Sigmoid colon (tissue), 7 donors: ENCODE measurements around the gene CC2D1B. TPM values are rescaled to one million over a fixed set of nuclear protein-coding genes. Genes with fewer than 3 reads are reported as not detected.

Experiments
- DNase-seq: peaks from one replicate; pipeline ENCODE4 v3.0.0-alpha.2; 2019
- H3K27ac ChIP-seq, 4 donors: fragments of 200-600 bp; sonication (generic); one replicate each; pipeline ENCODE4 v1.5.1; 2016 to 2019; ENCODE audit warnings: mild to moderate bottlenecking in 1 of 4
- H3K27me3 ChIP-seq, 3 donors: fragments of 200-600 bp; sonication (generic); one replicate each; pipeline ENCODE4 v1.5.1; 2019; ENCODE audit warnings: mild to moderate bottlenecking in 1 of 3
- H3K36me3 ChIP-seq, 4 donors: fragments of 200-600 bp; sonication (generic); one replicate each; pipeline ENCODE4 v1.5.1; 2016 to 2019
- H3K4me1 ChIP-seq, 4 donors: fragments of 200-600 bp; sonication (generic); one replicate each; pipeline ENCODE4 v1.5.1; 2017 to 2019
- H3K4me3 ChIP-seq, 4 donors: fragments of 200-600 bp; sonication (generic); one replicate each; pipeline ENCODE4 v1.5.1; 2017 to 2019; ENCODE audit warnings: mild to moderate bottlenecking in 2 of 4, moderate library complexity in 1 of 4
- H3K9me3 ChIP-seq, 4 donors: fragments of 200-600 bp in 3 of 4; sonication (generic) in 3 of 4; one replicate each; pipeline versions ENCODE4 v1.5.1 to v1.6.1; 2013 to 2019
- EP300 ChIP-seq, 4 donors: sonication (generic); formaldehyde crosslinking; IDR thresholded peaks; one replicate each; pipeline ENCODE4 v1.6.1; 2017; ENCODE audit warnings: antibody characterized with exemption in 4 of 4
- POLR2A ChIP-seq, 2 donors: fragments of 450-650 bp; IDR thresholded peaks; one replicate each; pipeline ENCODE4 v1.6.1; 2016; ENCODE audit warnings: antibody characterized with exemption in 2 of 2, mild to moderate bottlenecking in 2 of 2, moderate library complexity in 2 of 2
- POLR2AphosphoS5 ChIP-seq, 4 donors: sonication (generic); formaldehyde crosslinking; IDR thresholded peaks; one replicate each; pipeline ENCODE4 v1.6.1; 2017; ENCODE audit warnings: antibody characterized with exemption in 4 of 4
- WGBS, 2 donors: extraction: QIAGEN DNeasy Blood & Tissue Kit; methylation state at CpG; one replicate each; pipeline ENCODE4 v1.1.7; 2013; 5-methylcytosine and 5-hydroxymethylcytosine counted together
- intact Hi-C: fragments of 100-400 bp; cut with DNase I; formaldehyde crosslinking; loops from one replicate; pipeline ENCODE4 v1.15.1; 2023
- polyA plus RNA-seq, 3 donors: library from polyadenylated mRNA; stranded (reverse); fragments of 200-250 nt; gene quantifications; one replicate each; pipeline ENCODE4 v1.2.3, GENCODE V29; 2013
- total RNA-seq, 4 donors: library from RNA; depleted of rRNA; stranded (reverse); fragments of >200 nt; gene quantifications; one replicate each; pipeline ENCODE4 v1.1.0, GENCODE V29; 2016
- TF ChIP-seq, protein P1 (sequence below), 4 experiments: fragments of 450-650 bp in 3 of 4; fragments of 200-600 bp in 1 of 4; IDR thresholded peaks; one replicate each; pipeline ENCODE4 v1.5.1; 2016 to 2019; ENCODE audit warnings: antibody characterized with exemption in 4 of 4, mild to moderate bottlenecking in 3 of 4, moderate library complexity in 2 of 4
- donor health status: healthy with polysubstance abuse.
- donor health status: Bipolar disorder and iron deficiency.
- donor health status: healthy.

Gene CC2D1B
- total and polyA plus RNA-seq, 7 donors = 14.4 to 26.2 (median 19.2) TPM

DNA sequence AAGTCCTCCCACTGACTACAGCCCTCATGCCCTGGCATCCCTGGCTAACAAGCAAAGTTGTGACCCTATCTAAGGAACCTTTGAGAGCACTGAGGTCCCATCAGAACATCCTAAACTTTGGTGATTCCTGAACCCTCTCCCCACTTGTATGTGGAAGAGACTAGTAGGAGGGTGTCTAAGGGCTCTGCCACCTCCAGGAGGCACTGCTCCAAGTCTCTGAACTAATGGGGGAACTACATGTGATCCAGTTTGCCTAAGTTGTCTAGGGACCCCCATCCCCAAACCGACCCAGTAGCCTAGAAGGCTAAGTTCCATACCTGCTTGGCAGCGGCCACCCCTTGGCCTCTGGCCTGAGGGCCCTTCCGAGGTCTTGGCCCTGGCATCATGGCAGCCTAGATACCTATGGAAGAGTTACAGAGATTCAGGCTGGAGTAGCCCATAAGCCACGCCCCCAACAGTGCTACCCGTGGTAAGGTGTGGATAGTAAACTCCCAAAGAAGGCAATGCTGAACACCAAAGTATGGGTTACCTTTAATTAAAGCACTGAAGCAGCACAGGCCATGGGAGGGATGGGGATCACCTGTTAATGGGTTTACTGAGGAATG is 1.7 kb downstream of the CC2D1B start:
- Histone ChIP-seq H3K4me1 (peaks cover 0 to 24% (median 21%) of the 10 kb centered on the region in 4 donors), H3K9me3 (no peaks in the 10 kb centered on the region), H3K27ac (peak overlapping the region; percentile 93 to 96 (median 94)), H3K27me3 (no peaks in the 10 kb centered on the region), H3K4me3 (no peak overlapping the region), H3K36me3 (peaks cover 25 to 36% (median 35%) of the 10 kb centered on the region in 4 donors)
- DNase-seq = no peak
- TF ChIP-seq, protein P1, sequence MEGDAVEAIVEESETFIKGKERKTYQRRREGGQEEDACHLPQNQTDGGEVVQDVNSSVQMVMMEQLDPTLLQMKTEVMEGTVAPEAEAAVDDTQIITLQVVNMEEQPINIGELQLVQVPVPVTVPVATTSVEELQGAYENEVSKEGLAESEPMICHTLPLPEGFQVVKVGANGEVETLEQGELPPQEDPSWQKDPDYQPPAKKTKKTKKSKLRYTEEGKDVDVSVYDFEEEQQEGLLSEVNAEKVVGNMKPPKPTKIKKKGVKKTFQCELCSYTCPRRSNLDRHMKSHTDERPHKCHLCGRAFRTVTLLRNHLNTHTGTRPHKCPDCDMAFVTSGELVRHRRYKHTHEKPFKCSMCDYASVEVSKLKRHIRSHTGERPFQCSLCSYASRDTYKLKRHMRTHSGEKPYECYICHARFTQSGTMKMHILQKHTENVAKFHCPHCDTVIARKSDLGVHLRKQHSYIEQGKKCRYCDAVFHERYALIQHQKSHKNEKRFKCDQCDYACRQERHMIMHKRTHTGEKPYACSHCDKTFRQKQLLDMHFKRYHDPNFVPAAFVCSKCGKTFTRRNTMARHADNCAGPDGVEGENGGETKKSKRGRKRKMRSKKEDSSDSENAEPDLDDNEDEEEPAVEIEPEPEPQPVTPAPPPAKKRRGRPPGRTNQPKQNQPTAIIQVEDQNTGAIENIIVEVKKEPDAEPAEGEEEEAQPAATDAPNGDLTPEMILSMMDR (IDR thresholded peaks at IDR 0.05) = no peak
- TF ChIP-seq POLR2A (IDR thresholded peaks at IDR 0.05) = no peak
- WGBS, 2 donors = 78 to 84% methylated on average over 5 of the region's 5 CpGs
- intact Hi-C loops = loop anchor here (1.0 kb wide), 1 partner anchor 9 kb away; no protein-coding TSS in a partner anchor

DNA sequence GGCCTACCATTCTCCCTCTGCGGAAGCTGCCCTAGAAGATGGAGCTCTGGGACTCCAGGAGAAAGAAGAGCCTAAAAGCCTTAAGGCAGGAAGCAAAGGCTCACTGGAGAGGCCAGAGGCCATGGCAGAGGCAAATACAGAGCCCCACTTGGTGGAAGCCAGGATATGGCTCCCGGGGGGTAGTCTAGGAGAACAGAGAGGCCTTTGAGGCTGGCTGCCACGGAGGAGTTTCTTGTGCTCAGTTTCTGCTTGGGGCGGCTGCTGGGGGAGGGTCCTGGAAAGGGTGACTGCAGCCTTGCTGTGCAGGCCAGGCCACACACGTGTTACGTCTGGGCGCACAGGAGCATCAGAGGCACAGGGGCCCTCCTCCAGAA is 5.4 kb downstream of the CC2D1B start:
- no peaks in the 10 kb centered on the region for H3K27me3 ChIP-seq
- intact Hi-C loops = no loop called here

DNA sequence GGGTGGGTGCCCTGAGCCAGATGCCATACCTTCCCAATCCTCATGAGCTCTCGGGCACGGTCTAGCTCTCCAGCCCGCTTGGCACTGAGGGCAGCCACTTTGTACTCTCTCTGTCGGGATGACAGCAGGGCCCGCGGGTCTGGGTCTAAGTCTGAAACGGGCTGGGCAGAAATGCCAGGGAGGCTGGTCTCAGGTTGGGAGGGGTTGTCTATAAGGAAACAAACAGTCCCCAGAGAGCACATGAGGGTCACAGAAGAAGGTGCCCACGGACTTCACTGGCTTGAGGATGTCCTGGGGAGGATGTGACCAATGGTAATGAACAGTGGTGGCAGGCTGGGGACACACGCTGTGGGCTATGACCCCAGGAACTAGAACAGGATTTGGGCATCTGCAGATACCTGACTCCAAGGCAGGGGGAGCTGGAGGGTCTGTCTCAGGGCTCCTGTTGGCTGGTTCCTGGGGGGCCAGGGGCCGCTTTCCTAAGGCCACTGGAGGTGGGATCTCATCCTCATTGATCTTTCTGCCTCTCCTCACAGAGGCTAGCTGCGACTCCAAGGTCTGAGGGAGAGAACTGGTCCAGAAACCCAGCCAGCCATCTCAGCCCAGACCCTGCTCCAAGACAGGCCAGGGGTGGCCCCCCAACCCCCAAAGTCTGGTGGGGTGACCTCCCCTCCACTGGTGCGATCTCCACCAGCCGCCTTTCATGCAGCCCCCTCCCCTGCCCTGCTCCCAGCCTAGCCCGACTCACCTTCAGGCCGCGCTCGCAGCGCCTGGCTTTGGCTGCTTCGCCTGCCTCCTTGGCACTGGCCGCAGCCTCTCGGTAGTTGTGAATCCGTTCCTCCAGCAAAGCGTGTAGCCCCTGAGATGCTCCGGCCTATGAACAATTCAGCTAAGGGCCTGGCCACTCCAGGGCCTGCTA is 6.1 kb downstream of the CC2D1B start:
- no peak for DNase-seq
- WGBS, 2 donors = 95 to 96% methylated on average over 24 of the region's 24 CpGs
- H3K4me1 ChIP-seq = peaks cover 0 to 9% (median 8%) of the 10 kb centered on the region in 4 donors
- intact Hi-C loops = no loop called here
- no peak for TF ChIP-seq POLR2AphosphoS5 (IDR thresholded peaks at IDR 0.05)
- TF ChIP-seq, protein P1 (IDR thresholded peaks at IDR 0.05) = no peak
- TF ChIP-seq POLR2A (IDR thresholded peaks at IDR 0.05) = no peak
- TF ChIP-seq EP300 (IDR thresholded peaks at IDR 0.05) = no peak
- H3K9me3 ChIP-seq = no peaks in the 10 kb centered on the region
- H3K4me3 ChIP-seq = no peak overlapping the region
- peaks cover 69 to 80% (median 79%) of the 10 kb centered on the region in 4 donors for H3K36me3 ChIP-seq
- no peak overlapping the region for H3K27ac ChIP-seq
- H3K27me3 ChIP-seq = no peaks in the 10 kb centered on the region

More for the DNA sequence above, 5.4 kb downstream of the CC2D1B start:
- no peak overlapping the region for H3K27ac ChIP-seq
- peaks cover 62 to 74% (median 72%) of the 10 kb centered on the region in 4 donors for H3K36me3 ChIP-seq
- no peaks in the 10 kb centered on the region for H3K9me3 ChIP-seq
- peaks cover 0 to 13% (median 11%) of the 10 kb centered on the region in 4 donors for H3K4me1 ChIP-seq
- no peak overlapping the region for H3K4me3 ChIP-seq
- 96% methylated on average over 7 of the region's 7 CpGs for WGBS, 2 donors
- DNase-seq = no peak
- TF ChIP-seq EP300 (IDR thresholded peaks at IDR 0.05) (no peak), POLR2A (IDR thresholded peaks at IDR 0.05) (no peak), POLR2AphosphoS5 (IDR thresholded peaks at IDR 0.05) (no peak)
- TF ChIP-seq, protein P1 (IDR thresholded peaks at IDR 0.05) = no peak

DNA sequence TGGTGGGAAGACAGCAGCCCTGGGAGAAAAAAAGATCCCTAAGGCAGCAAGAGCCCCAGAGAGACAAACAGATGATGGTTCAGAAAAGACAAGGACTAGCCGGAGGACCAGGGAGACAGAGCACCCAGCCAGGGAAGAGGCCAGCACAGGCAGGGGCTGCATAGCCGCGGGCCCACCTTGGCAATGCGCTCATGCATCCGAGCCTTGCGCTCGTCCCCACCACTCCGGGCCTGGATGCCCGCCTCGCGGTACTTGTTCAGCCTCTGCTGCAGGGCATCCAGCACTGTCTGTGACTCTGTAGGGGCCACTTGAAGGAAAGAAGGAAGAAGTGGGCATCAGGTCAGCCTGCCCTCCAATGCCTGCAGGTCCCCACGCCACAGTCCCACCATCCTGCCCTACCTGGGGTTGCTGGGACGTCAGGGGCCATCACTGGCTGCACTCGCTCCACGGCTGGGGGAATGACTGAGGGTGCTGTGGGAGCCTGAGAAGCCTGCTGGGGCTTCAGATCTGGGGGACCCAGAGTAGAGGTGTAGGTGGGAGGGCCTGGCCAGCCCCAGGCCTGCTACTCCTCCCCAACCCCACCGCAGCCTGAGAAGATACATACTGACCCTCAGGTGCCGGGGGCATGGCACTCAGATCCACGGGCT is 7.0 kb downstream of the CC2D1B start:
- no peaks in the 10 kb centered on the region for H3K27me3 ChIP-seq
- TF ChIP-seq EP300 (IDR thresholded peaks at IDR 0.05) = no peak
- TF ChIP-seq POLR2A (IDR thresholded peaks at IDR 0.05) = no peak
- H3K4me1 ChIP-seq = no peaks in the 10 kb centered on the region
- H3K9me3 ChIP-seq = no peaks in the 10 kb centered on the region
- 96% methylated on average over 18 of the region's 18 CpGs for WGBS, 2 donors
- H3K4me3 ChIP-seq = no peak overlapping the region
- no peak overlapping the region for H3K27ac ChIP-seq
- DNase-seq = no peak
- H3K36me3 ChIP-seq = peaks cover 77 to 89% (median 88%) of the 10 kb centered on the region in 4 donors
- intact Hi-C loops = no loop called here

DNA sequence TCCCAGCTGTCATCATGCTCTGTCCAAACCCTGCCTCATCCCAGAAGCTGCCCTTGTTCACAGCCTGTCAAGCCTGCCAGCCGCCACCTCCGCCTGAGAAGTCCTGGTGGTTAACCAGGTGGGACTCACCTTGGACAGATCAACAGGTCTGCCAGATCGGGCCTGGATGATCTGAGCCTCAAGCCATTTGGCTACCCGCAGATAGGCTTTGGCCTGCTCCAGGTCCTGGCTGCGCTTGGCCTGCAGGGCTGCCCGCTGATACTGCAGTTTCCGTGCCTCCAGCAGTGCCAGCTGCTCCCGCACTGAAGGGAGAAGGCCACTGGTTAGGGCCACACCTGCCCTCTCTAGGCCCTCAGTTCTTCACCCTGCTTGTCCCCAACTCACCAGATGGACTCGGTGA is 8.6 kb downstream of the CC2D1B start:
- DNase-seq = no peak
- 96 to 98% methylated on average over 9 of the region's 9 CpGs for WGBS, 2 donors
- no peak for TF ChIP-seq EP300 (IDR thresholded peaks at IDR 0.05)
- TF ChIP-seq, protein P1 (IDR thresholded peaks at IDR 0.05) = no peak
- no peak for TF ChIP-seq POLR2AphosphoS5 (IDR thresholded peaks at IDR 0.05)
- no peak for TF ChIP-seq POLR2A (IDR thresholded peaks at IDR 0.05)

More for the DNA sequence above, 8.6 kb downstream of the CC2D1B start:
- H3K4me1 ChIP-seq = no peaks in the 10 kb centered on the region
- no peak overlapping the region for H3K27ac ChIP-seq
- peaks cover 76 to 100% (median 97%) of the 10 kb centered on the region in 4 donors for H3K36me3 ChIP-seq
- no peak overlapping the region for H3K4me3 ChIP-seq
- intact Hi-C loops = no loop called here
- no peaks in the 10 kb centered on the region for H3K9me3 ChIP-seq
- H3K27me3 ChIP-seq = no peaks in the 10 kb centered on the region
